GM18511 (cell line): ENCODE data around the gene ADAM19.

Source experiments
- ATAC-seq: cut with Tn5 transposase; IDR thresholded peaks from one replicate; pipeline ENCODE4 v1.9.1; 2021; ENCODE audit warnings: mild to moderate bottlenecking, moderate library complexity; ENCODE audit not compliant: unreplicated experiment

The ADAM19 gene

DNA sequence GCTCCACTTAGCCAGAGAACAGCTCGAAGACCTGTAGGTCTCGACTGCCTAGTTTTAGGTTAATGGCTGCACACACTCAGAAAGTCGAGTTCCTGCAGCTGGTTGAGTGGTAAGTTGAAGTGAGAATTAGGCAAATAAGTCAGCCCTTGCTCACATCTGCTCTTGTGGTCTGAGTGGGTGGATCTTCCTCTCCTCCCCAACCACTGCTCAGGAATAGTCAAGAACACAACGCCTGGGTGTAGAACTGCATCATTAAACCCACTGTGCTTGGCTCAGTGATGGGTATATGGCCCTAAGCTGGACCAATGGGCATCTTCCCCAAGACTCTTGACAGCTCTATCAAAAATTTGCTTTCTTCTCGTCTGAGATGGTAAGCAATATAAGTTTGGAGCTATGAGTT lies 20.9 kb upstream of the ADAM19 start:
- ATAC-seq, result peak; percentile 81

DNA sequence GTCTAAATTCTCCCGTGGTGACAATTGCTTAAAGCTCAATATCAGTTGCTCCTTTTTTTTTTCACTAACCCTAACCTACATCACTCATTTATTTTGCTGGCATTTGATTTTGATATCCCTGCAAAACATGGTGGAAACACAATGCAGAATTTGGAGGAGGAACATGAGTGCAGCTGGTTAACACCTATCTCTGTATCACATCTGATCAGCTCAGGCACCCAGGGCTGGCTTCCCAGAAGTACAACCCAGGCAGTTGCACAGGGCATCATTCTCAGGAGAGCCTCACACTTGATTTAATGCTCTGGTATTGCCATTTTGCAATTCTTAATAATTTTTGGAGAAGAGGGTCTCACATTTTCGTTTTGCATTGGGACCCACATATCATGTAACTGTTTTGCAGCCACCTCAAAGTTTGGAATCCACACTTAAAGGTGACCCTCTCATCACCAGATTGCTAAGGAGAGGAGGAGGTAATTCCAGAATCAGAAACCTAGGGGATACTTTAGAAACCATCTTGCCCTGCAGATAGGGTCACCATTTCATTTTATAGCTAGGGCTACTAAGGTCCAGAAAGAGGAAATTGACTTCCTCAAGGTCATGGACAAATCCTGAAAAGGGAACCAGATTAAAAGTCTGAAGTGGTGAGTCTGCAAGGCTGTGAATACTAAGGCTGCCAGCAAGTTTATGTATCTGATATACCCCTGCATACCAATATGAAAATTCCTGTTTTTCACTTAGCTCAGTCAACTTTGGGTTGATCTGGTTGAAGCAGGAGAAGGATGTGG lies 19.3 kb upstream of the ADAM19 start:
- ATAC-seq, result no peak

DNA sequence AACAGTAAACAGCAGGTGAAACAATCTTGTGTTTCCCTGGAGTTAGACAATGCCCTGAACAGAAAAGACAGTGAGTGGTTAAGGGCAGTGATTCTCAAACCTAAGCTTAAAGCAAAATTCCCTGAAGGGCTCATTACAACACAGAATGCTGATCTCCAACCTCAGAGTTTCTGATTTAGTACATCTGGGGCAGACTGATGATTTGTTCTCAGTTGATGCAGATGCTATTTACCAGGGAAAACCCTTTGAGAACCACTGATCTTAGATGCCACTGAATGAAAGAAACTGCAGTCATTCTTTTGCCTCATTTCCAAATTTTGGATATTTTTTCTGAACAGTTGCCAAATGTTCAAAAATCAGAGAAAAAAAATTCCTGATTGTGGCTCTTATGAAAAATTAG lies 18.7 kb upstream of the ADAM19 start:
- ATAC-seq, result no peak

DNA sequence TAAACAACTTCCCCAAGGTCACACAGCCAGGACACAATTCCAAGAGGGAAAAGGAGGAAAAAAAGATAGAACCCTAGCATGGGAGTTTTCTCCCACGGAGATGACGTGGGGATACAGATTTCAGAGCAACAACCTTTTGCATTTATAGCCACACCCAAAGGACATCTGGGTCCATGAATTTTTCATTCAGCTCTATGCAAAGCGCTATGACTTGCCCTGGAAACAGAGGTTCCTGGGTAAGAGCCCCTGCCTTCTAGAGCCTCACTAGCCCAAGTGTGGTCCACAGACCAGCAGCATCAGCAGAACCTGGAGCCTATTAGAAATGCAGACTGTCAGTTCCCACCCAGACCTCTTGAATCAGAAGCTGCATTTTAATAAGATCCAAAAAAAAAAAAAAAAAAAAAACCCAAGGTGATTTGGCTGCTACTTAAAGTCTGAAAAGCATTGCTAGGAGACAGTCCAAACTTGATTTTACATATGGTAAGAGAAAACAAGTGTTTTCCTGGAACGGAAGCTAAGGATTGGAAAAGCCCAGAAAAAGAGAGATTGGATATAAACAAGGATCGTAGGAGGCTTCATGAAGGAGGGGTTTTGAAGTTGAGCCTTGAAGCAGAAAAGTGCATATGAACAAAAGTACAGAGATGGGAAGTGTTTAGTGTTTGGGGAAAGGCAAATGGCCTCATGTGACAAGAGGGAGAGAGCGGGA lies 17.6 kb upstream of the ADAM19 start:
- ATAC-seq, result no peak

DNA sequence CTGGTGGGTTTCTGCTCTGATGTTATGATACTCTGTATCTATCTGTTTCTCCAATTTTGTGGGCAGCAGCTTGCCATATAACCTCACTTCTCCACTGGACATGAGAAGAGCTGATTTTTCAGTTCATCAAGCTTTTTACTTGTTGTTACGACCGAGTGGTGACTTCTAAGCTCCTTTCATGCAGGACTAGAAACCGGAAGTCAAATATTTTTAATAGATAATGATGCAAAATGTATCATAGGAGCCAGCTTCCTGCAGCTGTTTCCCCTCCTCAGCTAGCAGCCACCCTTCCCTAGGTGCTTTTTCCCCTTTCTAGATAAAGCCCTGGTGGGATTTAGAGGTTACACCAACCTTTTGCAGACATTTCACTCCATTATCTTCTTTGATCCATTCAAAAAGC lies 17.0 kb upstream of the ADAM19 start:
- peak; percentile 33 for ATAC-seq

DNA sequence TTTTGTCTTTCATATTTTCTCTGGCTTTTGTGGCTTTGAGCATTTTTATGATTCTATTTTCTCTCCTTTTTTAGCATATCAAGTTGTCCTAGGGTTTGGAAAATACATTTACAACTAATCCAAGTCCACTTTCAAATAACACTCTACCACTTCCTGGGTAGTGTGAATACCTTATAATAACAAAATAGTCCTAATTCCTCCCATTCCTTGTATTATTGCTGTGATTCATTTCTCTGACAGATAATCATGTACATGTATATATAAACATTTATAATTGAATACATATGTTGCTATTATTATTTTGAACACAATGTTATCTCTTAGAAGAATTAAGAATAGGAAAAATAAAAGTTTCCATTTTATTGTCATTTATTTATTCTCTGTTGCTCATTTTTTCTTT lies 14.9 kb upstream of the ADAM19 start:
- ATAC-seq, result no peak

DNA sequence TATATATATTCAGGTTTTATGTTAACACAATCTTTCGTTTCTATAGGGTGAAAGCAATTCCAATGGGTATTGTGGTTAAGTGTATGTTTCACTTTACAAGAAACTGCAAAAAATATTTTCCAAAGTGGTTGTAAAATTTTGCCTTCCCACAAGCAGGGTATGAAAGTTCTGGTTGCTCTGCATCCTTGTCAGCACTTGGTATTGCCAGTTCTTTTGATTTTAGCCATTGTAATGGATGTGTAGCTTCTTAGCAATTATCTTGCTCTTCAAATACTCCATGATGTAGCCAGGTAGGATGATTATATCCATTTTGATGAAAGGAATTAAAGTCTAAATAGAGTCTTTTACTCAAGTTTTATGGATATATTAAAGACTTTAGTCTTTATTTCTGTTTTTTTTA lies 9.1 kb upstream of the ADAM19 start:
- ATAC-seq, result no peak

DNA sequence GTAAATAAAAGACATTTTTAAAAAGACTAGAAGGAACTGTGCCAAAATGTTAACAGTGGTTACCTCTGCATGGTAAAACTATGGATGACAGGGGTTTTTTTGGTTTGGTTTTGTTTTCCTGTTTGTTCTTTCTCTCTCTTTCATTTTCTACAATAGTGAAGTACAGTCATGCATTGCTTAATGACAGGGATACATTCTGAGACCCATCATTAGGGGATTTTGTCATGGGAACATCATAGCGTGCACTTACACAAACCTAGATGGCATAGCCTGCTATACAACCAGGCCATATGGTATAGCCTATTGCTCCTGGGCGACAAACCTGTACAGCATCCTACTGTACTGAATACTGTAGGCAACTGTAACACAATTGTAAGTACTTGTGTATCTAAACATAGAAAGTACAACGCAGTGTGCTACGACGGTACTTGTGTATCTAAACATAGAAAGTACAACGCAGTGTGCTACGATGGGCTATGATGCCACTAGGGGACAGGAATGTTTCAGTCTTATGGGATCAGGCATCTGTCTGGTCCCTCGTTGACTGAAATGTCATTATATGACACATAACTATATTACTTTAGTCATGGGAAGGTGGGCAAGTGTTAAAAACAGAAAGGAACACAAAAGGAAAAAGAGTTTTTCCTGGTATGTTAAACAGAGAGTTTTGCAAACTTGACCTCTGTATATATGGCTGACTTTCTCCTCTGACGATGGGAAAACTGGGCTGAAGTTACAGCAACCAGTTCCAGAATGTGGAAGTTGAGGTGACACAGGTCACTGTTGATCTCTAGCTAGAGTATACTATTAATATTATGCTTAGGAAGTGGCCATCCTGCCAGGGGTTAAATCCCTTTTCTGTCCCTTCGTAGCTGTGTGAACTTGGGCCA lies 7.4 kb upstream of the ADAM19 start:
- ATAC-seq, result peak; percentile 63

DNA sequence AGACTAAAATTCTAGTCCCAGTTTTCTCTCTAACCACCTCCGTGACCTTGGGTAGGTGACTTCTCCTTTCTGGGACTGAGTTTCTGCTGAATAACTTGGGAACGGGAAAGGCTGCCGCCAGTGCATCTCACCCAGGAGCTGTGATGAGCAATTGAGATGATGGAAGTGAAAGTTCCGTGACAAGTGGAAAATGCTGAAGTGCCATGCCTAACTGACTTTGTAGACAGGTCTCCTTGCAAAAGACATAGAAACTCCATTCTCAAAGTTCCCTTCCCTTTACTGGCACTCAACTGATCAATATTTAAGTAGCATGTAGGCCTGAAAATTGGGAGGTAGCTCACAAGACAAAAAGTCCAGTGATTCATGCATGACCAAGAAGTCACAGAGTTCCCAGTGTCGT lies 6.3 kb upstream of the ADAM19 start:
- ATAC-seq, result no peak

DNA sequence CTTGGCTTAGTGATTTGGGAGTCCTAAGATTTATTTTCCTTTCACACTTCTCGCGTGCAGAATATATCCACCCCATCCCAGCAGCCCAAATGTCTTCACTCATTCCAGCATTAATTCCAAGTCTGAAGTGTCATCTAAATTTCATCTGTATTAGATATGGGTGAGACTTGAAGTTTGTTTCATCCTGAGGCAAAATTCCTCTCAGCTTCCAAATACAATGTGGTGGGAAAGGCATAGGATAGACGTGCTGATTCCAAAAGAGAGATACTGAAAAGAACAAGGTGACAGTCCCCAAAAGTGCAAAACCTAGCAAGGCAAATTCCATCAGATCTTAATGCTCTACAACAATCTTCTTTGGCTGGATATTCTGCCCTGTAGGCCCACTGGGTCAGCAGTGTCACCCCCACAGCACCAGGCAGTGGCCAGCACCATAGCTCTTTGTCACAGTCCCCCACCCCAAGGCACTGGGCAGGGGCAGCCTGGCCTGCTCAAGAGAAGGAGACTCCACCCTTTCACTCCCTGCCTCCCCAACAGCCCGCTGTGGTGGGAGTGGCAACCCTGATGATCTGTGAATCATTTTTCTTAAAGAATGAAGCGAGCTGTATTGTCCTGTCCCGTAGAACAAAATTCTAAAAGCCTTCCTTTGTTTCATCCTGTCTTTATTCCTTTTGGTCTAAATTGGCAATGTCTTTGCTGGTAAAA lies 2.7 kb upstream of the ADAM19 start:
- no peak for ATAC-seq

DNA sequence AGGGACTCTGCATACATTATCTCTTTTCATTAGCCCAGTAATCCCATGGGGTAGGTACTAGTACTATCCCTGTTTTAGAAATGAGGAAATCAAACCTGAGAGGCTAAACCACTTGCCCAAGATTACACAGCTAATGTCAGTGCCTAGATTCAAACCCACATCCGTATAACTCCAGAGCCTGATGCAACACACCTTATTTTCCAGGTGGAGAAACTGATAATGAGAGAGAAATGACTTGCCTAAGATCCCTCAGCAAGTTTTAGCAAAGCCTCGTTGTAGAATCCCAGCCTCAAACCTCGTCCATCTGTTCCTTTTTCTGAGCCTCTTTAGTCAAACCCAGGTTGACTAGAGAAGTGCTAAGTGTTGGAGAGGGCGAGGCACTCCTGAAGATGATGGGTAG lies 1.1 kb upstream of the ADAM19 start:
- no peak for ATAC-seq

DNA sequence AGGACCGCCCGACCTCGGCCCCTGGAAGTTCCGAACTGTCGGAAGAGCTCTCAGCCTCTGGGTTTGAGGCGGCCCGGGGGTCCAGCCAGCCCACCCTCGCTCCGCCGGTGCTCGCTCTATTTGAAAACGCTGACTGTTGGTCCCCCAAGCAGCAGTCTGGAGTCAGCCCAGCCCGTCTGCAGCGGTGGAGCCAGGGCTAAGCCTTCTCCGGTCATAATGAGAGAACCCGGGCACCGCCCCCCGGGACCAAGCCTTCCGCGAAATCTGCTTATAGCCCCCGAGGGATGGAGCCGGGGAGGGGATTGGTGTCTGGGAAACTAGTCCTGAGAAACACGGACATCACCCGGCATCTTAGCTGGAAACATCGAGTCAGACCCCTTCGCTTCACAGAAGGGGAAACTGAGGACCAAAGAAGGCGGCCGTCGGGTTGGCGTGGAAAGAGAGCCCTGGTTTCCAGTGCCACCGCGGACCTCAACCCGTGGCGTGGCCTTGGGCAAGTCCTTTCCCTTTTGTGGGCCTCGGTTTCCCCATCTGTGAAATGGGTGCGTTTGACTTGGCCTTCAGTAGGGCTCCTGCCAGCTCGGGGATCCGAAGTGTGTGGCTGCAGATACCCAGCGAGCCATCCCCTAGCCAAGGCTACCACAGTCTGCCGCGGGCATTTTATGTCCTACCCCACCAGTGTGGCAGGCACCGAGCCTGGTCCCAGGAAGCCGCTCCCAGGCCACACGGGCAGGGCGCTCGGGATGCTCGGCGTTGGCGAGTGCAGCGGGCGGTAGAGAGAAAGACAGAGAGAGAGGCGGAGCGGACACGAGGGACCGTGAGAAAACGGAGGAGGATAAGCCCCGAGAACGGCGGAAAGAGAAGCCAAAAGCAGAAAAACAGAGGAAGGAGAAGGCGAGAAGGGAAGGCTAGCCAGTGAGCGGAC lies 857 bp downstream of the ADAM19 start:
- ATAC-seq, result peak; percentile 5

DNA sequence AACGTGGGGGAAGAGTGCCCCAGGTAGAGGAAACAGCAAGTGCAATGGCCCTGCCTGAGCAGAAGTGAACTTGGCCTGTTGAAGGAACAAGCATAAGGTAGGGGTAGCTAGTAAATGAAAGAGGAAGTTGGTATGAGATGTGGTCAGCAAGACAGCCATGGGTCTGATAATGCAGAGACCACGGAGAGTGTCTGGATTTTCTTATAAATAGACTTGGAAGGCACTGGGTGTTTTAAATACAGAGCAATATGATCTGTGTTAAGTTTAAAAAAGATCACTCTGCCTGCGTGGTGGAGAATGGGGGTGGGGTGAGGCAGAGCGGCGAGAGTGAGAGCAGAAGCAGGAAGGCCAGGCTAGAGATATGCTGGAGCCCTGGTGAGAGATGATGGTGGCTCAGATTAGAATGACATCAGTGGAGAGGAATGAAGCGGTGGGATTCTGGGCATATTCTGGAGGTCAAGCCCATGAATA lies 4.2 kb downstream of the ADAM19 start:
- ATAC-seq, result peak; percentile 92

DNA sequence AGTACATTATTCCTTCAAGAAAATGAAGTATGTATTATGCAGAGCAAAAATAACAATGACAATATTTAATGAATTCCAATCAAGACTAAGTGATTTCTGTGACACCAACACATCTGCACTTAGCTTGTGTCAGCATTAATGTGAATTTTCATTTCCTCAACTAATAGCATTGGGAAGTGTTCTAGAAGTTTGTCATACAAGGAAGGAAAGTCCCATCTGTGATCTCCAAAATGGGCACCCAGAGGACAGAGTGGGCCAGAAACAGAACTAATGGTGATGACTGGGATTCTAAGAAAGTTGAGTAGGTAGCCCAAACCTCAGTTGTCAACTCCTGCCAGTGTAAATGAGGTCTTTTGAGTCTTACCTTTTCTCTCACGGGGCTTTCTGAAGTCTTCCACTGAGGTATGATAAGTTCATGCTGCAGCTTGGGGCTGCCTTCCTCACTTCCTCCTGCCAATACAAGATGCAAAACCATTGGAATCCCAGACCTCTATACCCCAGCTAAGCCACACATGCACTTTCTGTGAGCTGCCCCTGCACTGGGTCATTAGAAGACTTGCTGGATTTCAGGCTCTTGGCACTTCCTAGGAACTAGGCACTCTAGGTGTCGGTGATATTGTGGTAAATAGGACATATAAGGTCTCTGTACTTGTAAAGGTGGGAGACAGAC lies 4.9 kb downstream of the ADAM19 start:
- ATAC-seq, result peak; percentile 5

DNA sequence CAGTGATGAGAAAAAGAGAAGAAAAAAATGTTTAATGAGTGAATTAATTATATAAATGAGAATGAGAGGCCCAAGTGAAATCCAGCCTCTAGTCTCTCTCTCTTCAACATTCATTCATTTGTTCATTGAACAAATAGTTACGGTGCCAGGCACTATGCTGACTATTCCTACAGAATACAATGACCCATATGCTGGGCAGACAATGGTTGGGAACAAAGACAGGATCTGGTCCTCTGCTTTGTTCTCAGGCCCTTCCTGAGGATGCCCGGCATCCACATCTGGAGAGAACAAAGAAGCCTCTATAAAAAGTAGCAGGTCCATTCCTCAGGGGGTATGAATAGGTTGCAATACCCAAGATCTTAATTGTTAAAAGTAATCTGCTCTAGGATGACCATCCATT lies 6.9 kb downstream of the ADAM19 start:
- no peak for ATAC-seq

DNA sequence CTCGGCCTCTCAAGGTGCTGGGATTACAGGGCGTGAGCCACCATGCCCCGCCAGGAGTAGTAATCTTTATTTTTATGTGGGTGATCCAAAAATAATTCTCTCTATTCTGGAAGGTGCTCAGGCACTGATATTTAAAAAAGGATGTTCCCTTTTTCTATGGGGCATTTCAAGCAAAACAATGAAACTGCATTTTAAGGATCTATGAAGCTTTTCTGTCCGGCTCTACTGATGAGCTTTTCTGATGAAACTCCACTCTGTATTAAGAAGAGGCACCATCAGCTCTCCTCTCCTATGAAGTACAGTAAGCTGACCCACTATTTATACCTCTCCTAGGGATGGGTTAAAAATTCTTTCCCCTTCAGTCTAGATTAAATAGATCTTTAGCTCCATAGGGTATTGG lies 7.4 kb downstream of the ADAM19 start:
- ATAC-seq, result no peak

DNA sequence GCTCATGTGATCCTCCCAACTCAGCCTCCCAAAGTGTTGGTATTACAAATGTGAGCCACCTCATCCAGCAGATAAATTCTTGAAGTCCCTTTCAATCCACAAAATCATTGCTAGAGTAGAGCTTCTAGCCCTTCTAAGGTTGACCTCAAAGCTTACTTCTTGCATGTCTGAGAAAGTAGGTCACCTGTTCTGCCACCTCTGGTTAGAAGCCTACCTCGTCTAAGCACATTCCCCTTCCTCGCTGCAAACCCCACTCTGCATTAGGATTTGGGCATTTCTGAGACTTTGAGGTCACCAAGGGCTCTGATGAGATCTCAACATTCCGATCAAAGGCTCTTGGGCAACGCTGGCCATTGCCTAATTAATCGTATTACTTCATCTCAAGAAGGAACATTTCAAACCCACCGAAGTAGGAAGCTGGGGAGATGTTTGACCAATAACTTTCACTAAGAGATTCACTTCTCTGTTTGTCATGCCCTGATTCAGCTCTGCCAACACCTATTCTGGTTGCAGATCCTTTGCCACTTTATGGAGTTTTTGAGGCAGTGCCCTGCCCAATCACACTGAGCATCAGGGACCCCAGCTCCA lies 8.6 kb downstream of the ADAM19 start:
- no peak for ATAC-seq

DNA sequence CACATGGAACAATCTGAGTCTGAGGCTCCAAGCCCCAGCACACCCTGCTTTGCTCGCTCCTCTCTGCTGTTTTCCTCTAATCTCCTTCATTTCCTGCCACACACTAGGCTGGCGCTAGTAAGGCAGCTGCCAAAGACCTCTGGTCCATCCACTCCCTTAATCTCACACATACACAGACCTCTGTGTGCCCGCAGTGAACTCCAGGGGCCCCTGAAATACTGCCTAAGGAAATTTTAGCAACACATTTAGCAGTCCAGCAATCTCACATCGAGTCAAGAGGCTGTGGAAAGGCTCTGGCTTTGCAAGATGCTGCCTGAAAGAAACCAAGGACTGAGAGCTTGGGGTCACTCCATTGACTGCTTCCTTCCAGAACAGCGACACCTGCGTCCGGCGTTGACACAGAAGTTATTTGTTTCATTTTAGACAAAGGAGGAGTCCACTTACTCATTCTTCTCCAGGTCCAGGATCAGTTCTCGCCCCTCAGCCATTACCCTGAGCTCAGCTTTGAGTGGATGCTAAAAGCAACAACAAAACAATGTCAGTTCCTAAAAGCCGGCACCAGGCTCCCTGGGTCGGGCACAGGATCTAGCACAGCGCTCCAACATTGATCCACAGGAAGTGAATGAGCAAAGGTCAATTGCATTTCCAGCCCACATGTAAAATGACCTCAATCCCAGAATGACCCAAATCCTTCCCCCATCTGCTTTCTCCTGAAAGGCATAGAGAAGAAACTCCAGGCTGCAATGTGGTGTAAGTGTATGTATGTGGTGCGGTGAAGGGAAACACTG lies 11.5 kb downstream of the ADAM19 start:
- no peak for ATAC-seq
